OCI-LY3 (cell line): ENCODE measurements around the gene NNAT.

Source experiments
- CTCF ChIP-seq: fragments of 200-600, 300-600 bp; sonication (generic); IDR thresholded peaks from 2 replicates; pipeline ENCODE4 v1.5.1; 2014; ENCODE audit warnings: antibody characterized with exemption, low read length, low read depth
- EZH2phosphoT487 ChIP-seq: fragments of 200-600 bp; shearing (Covaris generic); IDR thresholded peaks from 2 replicates; pipeline ENCODE4 v1.6.1; 2018; ENCODE audit warnings: antibody characterized with exemption, mixed run types, low read depth

- TF ChIP-seq CTCF (no peak), EZH2phosphoT487 (no peak)
Observed at GRCh38 chr20:37556538-37556937, 35.5 kb downstream of the NNAT start.
